Colonic mucosa (tissue), 4 donors: ENCODE measurements around the gene ASTN2. TPM values are rescaled to one million over a fixed set of nuclear protein-coding genes. Genes with fewer than 3 reads are reported as not detected.

Experiments
- DNase-seq: peaks from one replicate; pipeline ENCODE4 v3.0.0-alpha.2; 2020
- H3K27ac ChIP-seq: fragments of 200-600 bp; one replicate; pipeline ENCODE4 v1.8.0; 2021
- H3K27me3 ChIP-seq: fragments of 200-600 bp; one replicate; pipeline ENCODE4 v1.8.0; 2021
- H3K36me3 ChIP-seq: fragments of 200-600 bp; one replicate; pipeline ENCODE4 v1.8.0; 2021
- H3K4me1 ChIP-seq: fragments of 200-600 bp; one replicate; pipeline ENCODE4 v1.8.0; 2021; ENCODE audit warnings: mild to moderate bottlenecking
- H3K4me3 ChIP-seq: fragments of 200-600 bp; one replicate; pipeline ENCODE4 v1.8.0; 2021
- H3K9ac ChIP-seq, 2 donors: one replicate each; pipeline ENCODE4 v1.7.0; 2013; ENCODE audit warnings: control low read depth in 2 of 2, low read depth in 2 of 2, low read length in 2 of 2
- H3K9me3 ChIP-seq: fragments of 200-600 bp; one replicate; pipeline ENCODE4 v1.8.0; 2021
- CTCF ChIP-seq: fragments of 200-600 bp; IDR thresholded peaks from one replicate; pipeline ENCODE4 v1.8.0; 2022; ENCODE audit warnings: antibody characterized with exemption, mild to moderate bottlenecking
- intact Hi-C: fragments of 100-400 bp; cut with DNase I; formaldehyde crosslinking; loops from one replicate; pipeline ENCODE4 v1.14.1; 2022
- total RNA-seq, 2 donors: library from RNA; stranded (reverse); fragmentation: NEBNext Ultra II Directional in 1 of 2; extraction: Animal tissue kit (Norgen Biotek cat#: 25700) in 1 of 2; gene quantifications; one replicate each; pipeline ENCODE4 v1.2.1, GENCODE V29; 2021
- donor health status: healthy.
- donor health status: DM: no; HTN: no; CAD: no.
- donor health status: DM: no; HTN: no; CAD: no.

ASTN2 gene
- total RNA-seq, 2 donors from 2014 or later = 2.5 to 6.1 TPM

GRCh38 chr9:117123729-117124128, 291.1 kb downstream of the ASTN2 start:
- intact Hi-C loops = no loop called here
- H3K4me1 ChIP-seq = no peaks in the 10 kb centered on the region
- no peak overlapping the region for H3K4me3 ChIP-seq
- TF ChIP-seq CTCF = no peak
- no peaks in the 10 kb centered on the region for H3K36me3 ChIP-seq
- H3K9me3 ChIP-seq = no peaks in the 10 kb centered on the region
- no peak overlapping the region for H3K27ac ChIP-seq
- no peak for DNase-seq
- H3K9ac ChIP-seq = no peak overlapping the region
- H3K27me3 ChIP-seq = no peaks in the 10 kb centered on the region

- no peaks in the 10 kb centered on the region for H3K9me3 ChIP-seq
Observed at GRCh38 chr9:117122953-117123352, 291.9 kb downstream of the ASTN2 start.

GRCh38 chr9:117122102-117122501, 292.8 kb downstream of the ASTN2 start:
- Histone ChIP-seq H3K4me3 (no peak overlapping the region), H3K9me3 (no peaks in the 10 kb centered on the region), H3K9ac (no peak overlapping the region), H3K27ac (no peak overlapping the region), H3K36me3 (no peaks in the 10 kb centered on the region), H3K27me3 (no peaks in the 10 kb centered on the region), H3K4me1 (no peaks in the 10 kb centered on the region)
- no peak for DNase-seq
- TF ChIP-seq CTCF = no peak
- intact Hi-C loops = no loop called here

More at GRCh38 chr9:117122953-117123352, 291.9 kb downstream of the ASTN2 start:
- Histone ChIP-seq H3K4me3 (no peak overlapping the region), H3K9ac (no peak overlapping the region), H3K27ac (no peak overlapping the region), H3K36me3 (no peaks in the 10 kb centered on the region), H3K4me1 (no peaks in the 10 kb centered on the region), H3K27me3 (no peaks in the 10 kb centered on the region)
- no peak for TF ChIP-seq CTCF
- intact Hi-C loops = no loop called here
- no peak for DNase-seq

GRCh38 chr9:117121316-117121715, 293.5 kb downstream of the ASTN2 start:
- intact Hi-C loops = no loop called here
- Histone ChIP-seq H3K9me3 (no peaks in the 10 kb centered on the region), H3K27me3 (no peaks in the 10 kb centered on the region), H3K4me1 (no peaks in the 10 kb centered on the region), H3K9ac (no peak overlapping the region), H3K4me3 (no peak overlapping the region), H3K27ac (no peak overlapping the region), H3K36me3 (no peaks in the 10 kb centered on the region)
- no peak for TF ChIP-seq CTCF
- DNase-seq = no peak

- no peak overlapping the region for H3K27ac ChIP-seq
- no peak for TF ChIP-seq CTCF
- intact Hi-C loops = no loop called here
- H3K27me3 ChIP-seq = no peaks in the 10 kb centered on the region
- no peak overlapping the region for H3K4me3 ChIP-seq
- no peaks in the 10 kb centered on the region for H3K4me1 ChIP-seq
- no peaks in the 10 kb centered on the region for H3K36me3 ChIP-seq
- DNase-seq = no peak
- H3K9me3 ChIP-seq = no peaks in the 10 kb centered on the region
- H3K9ac ChIP-seq = no peak overlapping the region
Observed at GRCh38 chr9:117120061-117120460, 294.8 kb downstream of the ASTN2 start.

GRCh38 chr9:117116084-117116483, 298.8 kb downstream of the ASTN2 start:
- Histone ChIP-seq H3K9me3 (no peaks in the 10 kb centered on the region), H3K27ac (no peak overlapping the region), H3K4me3 (no peak overlapping the region), H3K4me1 (no peaks in the 10 kb centered on the region), H3K36me3 (no peaks in the 10 kb centered on the region), H3K27me3 (no peaks in the 10 kb centered on the region), H3K9ac (no peak overlapping the region)
- no peak for TF ChIP-seq CTCF
- intact Hi-C loops = no loop called here
- DNase-seq = no peak
